ENCODE results near the gene ACOXL.

Gene ACOXL

GRCh38 chr2:110984694-110985490 lies 252.5 kb downstream of the ACOXL start:
- Mint-ChIP-seq H3K27ac (no peak overlapping the region), H3K4me3 (no peak overlapping the region), H3K4me1 (ENCODE audit: low read depth) (peaks cover 17% of the 10 kb centered on the region), H3K36me3 (ENCODE audit: low read depth) (no peaks in the 10 kb centered on the region), H3K9me3 (no peaks in the 10 kb centered on the region), H3K27me3 (no peaks in the 10 kb centered on the region)
- intact Hi-C loops (cut with micrococcal nuclease), result no loop called here

- peaks cover 9% of the 10 kb centered on the region for H3K9me3 Mint-ChIP-seq
- H3K4me3 Mint-ChIP-seq, result no peak overlapping the region
- no peak overlapping the region for H3K27ac Mint-ChIP-seq
- peaks cover 26% of the 10 kb centered on the region for H3K4me1 Mint-ChIP-seq (ENCODE audit: low read depth)
- H3K36me3 Mint-ChIP-seq (ENCODE audit: low read depth), result no peaks in the 10 kb centered on the region
- no peaks in the 10 kb centered on the region for H3K27me3 Mint-ChIP-seq
- intact Hi-C loops (cut with micrococcal nuclease), result no loop called here
Observed at GRCh38 chr2:110990440-110990839, 258.1 kb downstream of the ACOXL start.

- Mint-ChIP-seq H3K4me3 (no peak overlapping the region), H3K27ac (no peak overlapping the region), H3K36me3 (ENCODE audit: low read depth) (no peaks in the 10 kb centered on the region), H3K27me3 (no peaks in the 10 kb centered on the region), H3K9me3 (peaks cover 9% of the 10 kb centered on the region), H3K4me1 (ENCODE audit: low read depth) (peaks cover 33% of the 10 kb centered on the region)
- intact Hi-C loops (cut with micrococcal nuclease), result no loop called here
Observed at GRCh38 chr2:110991911-110992310, 259.5 kb downstream of the ACOXL start.

GRCh38 chr2:110992886-110993285 lies 260.5 kb downstream of the ACOXL start:
- peaks cover 37% of the 10 kb centered on the region for H3K4me1 Mint-ChIP-seq (ENCODE audit: low read depth)
- H3K27ac Mint-ChIP-seq, result no peak overlapping the region
- H3K4me3 Mint-ChIP-seq, result no peak overlapping the region
- no peaks in the 10 kb centered on the region for H3K27me3 Mint-ChIP-seq
- intact Hi-C loops (cut with micrococcal nuclease), result no loop called here
- peaks cover 9% of the 10 kb centered on the region for H3K9me3 Mint-ChIP-seq
- no peaks in the 10 kb centered on the region for H3K36me3 Mint-ChIP-seq (ENCODE audit: low read depth)

- intact Hi-C loops (cut with micrococcal nuclease), result no loop called here
- Mint-ChIP-seq H3K27me3 (no peaks in the 10 kb centered on the region), H3K4me1 (ENCODE audit: low read depth) (peaks cover 42% of the 10 kb centered on the region), H3K9me3 (peaks cover 9% of the 10 kb centered on the region), H3K36me3 (ENCODE audit: low read depth) (no peaks in the 10 kb centered on the region), H3K27ac (no peak overlapping the region), H3K4me3 (no peak overlapping the region)
Observed at GRCh38 chr2:110993557-110994231, 261.3 kb downstream of the ACOXL start.

- no peaks in the 10 kb centered on the region for H3K36me3 Mint-ChIP-seq (ENCODE audit: low read depth)
- peaks cover 42% of the 10 kb centered on the region for H3K4me1 Mint-ChIP-seq (ENCODE audit: low read depth)
- no peak overlapping the region for H3K27ac Mint-ChIP-seq
- H3K4me3 Mint-ChIP-seq, result no peak overlapping the region
- no peaks in the 10 kb centered on the region for H3K27me3 Mint-ChIP-seq
- intact Hi-C loops (cut with micrococcal nuclease), result no loop called here
- peaks cover 9% of the 10 kb centered on the region for H3K9me3 Mint-ChIP-seq
Observed at GRCh38 chr2:110994250-110994961, 262.0 kb downstream of the ACOXL start.

- Mint-ChIP-seq H3K36me3 (ENCODE audit: low read depth) (no peaks in the 10 kb centered on the region), H3K9me3 (peaks cover 7% of the 10 kb centered on the region), H3K4me1 (ENCODE audit: low read depth) (peaks cover 42% of the 10 kb centered on the region), H3K27me3 (no peaks in the 10 kb centered on the region), H3K27ac (no peak overlapping the region), H3K4me3 (no peak overlapping the region)
- intact Hi-C loops (cut with micrococcal nuclease), result no loop called here
Observed at GRCh38 chr2:110995911-110996310, 263.5 kb downstream of the ACOXL start.

- no peak overlapping the region for H3K4me3 Mint-ChIP-seq
- H3K27me3 Mint-ChIP-seq, result no peaks in the 10 kb centered on the region
- no peaks in the 10 kb centered on the region for H3K36me3 Mint-ChIP-seq (ENCODE audit: low read depth)
- intact Hi-C loops (cut with micrococcal nuclease), result no loop called here
- H3K4me1 Mint-ChIP-seq (ENCODE audit: low read depth), result peaks cover 33% of the 10 kb centered on the region
- H3K27ac Mint-ChIP-seq, result no peak overlapping the region
- no peaks in the 10 kb centered on the region for H3K9me3 Mint-ChIP-seq
Observed at GRCh38 chr2:110997331-110998045, 265.1 kb downstream of the ACOXL start.

- no peak overlapping the region for H3K27ac Mint-ChIP-seq
- no peaks in the 10 kb centered on the region for H3K9me3 Mint-ChIP-seq
- peaks cover 25% of the 10 kb centered on the region for H3K4me1 Mint-ChIP-seq (ENCODE audit: low read depth)
- H3K36me3 Mint-ChIP-seq (ENCODE audit: low read depth), result no peaks in the 10 kb centered on the region
- intact Hi-C loops (cut with micrococcal nuclease), result no loop called here
- H3K4me3 Mint-ChIP-seq, result no peak overlapping the region
- no peaks in the 10 kb centered on the region for H3K27me3 Mint-ChIP-seq
Observed at GRCh38 chr2:110998311-110998710, 265.9 kb downstream of the ACOXL start.

- H3K4me1 Mint-ChIP-seq (ENCODE audit: low read depth), result peaks cover 18% of the 10 kb centered on the region
- no peaks in the 10 kb centered on the region for H3K9me3 Mint-ChIP-seq
- intact Hi-C loops (cut with micrococcal nuclease), result no loop called here
- H3K36me3 Mint-ChIP-seq (ENCODE audit: low read depth), result no peaks in the 10 kb centered on the region
- H3K27me3 Mint-ChIP-seq, result no peaks in the 10 kb centered on the region
- no peak overlapping the region for H3K27ac Mint-ChIP-seq
- no peak overlapping the region for H3K4me3 Mint-ChIP-seq
Observed at GRCh38 chr2:110999626-111000025, 267.3 kb downstream of the ACOXL start.

- no peak overlapping the region for H3K4me3 Mint-ChIP-seq
- peaks cover 24% of the 10 kb centered on the region for H3K4me1 Mint-ChIP-seq (ENCODE audit: low read depth)
- H3K9me3 Mint-ChIP-seq, result no peaks in the 10 kb centered on the region
- H3K27me3 Mint-ChIP-seq, result no peaks in the 10 kb centered on the region
- H3K27ac Mint-ChIP-seq, result no peak overlapping the region
- no peaks in the 10 kb centered on the region for H3K36me3 Mint-ChIP-seq (ENCODE audit: low read depth)
- intact Hi-C loops (cut with micrococcal nuclease), result no loop called here
Observed at GRCh38 chr2:111005307-111005706, 272.9 kb downstream of the ACOXL start.

GRCh38 chr2:111005821-111006220 lies 273.4 kb downstream of the ACOXL start:
- Mint-ChIP-seq H3K4me3 (no peak overlapping the region), H3K4me1 (ENCODE audit: low read depth) (peaks cover 24% of the 10 kb centered on the region), H3K27me3 (no peaks in the 10 kb centered on the region), H3K36me3 (ENCODE audit: low read depth) (no peaks in the 10 kb centered on the region), H3K9me3 (no peaks in the 10 kb centered on the region), H3K27ac (no peak overlapping the region)
- intact Hi-C loops (cut with micrococcal nuclease), result no loop called here

- intact Hi-C loops (cut with micrococcal nuclease), result no loop called here
- Mint-ChIP-seq H3K27ac (no peak overlapping the region), H3K9me3 (no peaks in the 10 kb centered on the region), H3K4me3 (no peak overlapping the region), H3K4me1 (ENCODE audit: low read depth) (peaks cover 24% of the 10 kb centered on the region), H3K27me3 (no peaks in the 10 kb centered on the region), H3K36me3 (ENCODE audit: low read depth) (no peaks in the 10 kb centered on the region)
Observed at GRCh38 chr2:111007757-111008688, 275.6 kb downstream of the ACOXL start.

Data from dendritic cell treated with granulocyte-macrophage colony-stimulating factor and Interleukin-4, amounts not matched to agents 40 ng/mL and 50 ng/mL, for 4 days (primary cell).